Left renal pelvis (tissue), 4 donors: ENCODE data around the gene CDCP2. TPM values are rescaled to one million over a fixed set of nuclear protein-coding genes. Genes with fewer than 3 reads are reported as not detected.

Experiments
- DNase-seq, 4 donors: peaks; one replicate each; pipeline ENCODE4 v3.0.0-alpha.2; 2013; ENCODE audit warnings: low read depth in 4 of 4, low spot score in 3 of 4
- polyA plus RNA-seq, 4 donors: library from polyadenylated mRNA; unstranded; fragments of 120-200 nt; gene quantifications; one replicate each; pipeline ENCODE4 v1.2.1, GENCODE V29; 2013; ENCODE audit not compliant: insufficient read length in 4 of 4

CDCP2 gene
- polyA plus RNA-seq, 4 donors: 0.06 TPM; not detected in 3

DNA sequence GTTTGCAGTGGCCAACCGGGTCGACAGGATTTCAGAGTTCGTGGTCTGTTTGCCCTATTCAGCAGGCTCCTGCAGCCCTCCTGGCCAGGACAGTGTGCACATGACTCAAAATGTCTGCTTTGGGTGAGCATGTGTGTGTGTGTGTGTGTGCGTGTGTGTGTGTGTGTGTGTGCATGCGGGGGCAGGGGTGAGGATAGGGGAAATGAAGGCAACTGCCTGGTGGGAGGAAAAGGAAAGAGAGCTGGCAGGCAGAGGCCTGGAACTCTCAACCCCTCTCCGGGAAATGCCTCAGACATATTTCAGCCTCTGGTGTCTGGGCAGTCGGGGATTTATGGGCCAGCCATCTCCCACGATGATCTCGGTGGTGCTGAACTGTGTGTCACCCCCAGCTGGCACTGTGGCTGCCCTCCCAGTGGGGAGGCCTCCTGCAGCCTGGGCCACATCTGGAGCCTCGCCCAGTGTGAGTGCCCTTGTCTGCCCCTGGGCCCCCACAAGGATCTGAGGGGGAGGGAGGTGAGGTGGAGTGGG, 15.2 kb downstream of the CDCP2 start:
- no peak for DNase-seq

DNA sequence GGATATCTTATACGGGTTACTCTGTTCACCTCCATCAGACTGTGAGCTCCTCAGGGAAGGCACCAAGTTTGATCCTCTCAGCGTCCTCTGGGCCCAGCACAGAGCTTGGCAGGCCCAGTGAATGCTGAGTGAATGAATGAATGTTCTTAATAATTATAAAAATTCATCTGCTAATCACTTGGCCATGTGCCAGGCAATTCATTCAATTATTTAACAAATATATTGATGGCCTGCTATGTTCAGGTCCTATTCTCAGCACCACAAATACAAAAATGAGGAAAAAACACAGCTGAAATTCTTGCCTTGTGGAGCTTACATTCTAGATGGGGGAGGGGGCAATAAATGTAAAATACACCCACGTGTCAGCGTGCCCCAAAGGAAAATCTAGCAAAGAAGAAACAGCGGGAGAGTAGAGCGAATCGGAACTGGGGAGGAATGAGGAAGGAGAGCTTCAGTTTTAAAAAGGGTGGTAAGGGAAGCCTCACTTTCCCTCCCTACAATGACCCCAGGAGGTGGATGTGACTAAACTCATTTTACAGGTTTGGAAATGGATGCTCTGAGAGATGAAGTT, 15.8 kb downstream of the CDCP2 start:
- DNase-seq: no peak

GRCh38 chr1:54136269-54136896, 16.4 kb downstream of the CDCP2 start:
- no peak for DNase-seq

GRCh38 chr1:54135436-54136120, 17.2 kb downstream of the CDCP2 start:
- no peak for DNase-seq

DNA sequence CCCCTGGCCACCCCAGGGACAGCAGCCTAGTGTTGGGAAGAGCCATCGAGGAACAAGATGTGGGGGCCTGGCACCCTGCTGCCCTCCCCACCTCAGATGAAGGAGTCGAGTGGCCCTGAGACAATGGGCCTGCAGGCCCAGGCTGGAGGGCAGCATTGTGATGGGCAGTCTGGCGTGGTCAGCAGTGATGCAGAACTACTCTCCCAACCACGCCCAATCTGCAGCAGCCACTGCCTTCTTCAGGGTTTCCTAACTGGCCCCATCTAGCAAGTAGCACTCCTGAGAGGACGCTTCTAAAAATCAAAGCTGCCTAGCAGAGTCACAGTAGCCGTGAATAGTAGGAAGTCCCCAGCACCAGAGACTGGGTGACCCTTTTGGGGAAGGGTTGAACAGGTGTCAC, 18.5 kb downstream of the CDCP2 start:
- no peak for DNase-seq

GRCh38 chr1:54132495-54132894, 20.3 kb downstream of the CDCP2 start:
- DNase-seq: no peak

DNA sequence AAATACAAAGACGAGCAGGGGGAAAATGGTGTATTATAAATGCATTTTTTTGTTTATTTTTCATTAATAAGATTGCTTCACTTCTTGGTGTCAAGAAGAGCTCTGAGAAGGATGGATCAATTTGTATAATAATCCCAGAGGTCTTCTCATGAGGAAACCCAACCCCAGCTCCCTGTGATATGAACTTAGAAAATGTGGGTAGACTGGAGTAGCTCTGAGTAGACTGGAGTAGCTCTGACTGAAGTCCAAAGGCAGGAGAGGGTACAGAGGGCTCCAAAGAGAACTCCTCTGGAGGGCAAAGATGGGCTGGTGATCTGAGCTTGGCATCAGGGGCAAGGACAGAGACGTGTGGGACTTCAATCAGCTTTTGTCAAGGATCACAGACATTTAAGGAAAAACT, 21.4 kb downstream of the CDCP2 start:
- DNase-seq: no peak

DNA sequence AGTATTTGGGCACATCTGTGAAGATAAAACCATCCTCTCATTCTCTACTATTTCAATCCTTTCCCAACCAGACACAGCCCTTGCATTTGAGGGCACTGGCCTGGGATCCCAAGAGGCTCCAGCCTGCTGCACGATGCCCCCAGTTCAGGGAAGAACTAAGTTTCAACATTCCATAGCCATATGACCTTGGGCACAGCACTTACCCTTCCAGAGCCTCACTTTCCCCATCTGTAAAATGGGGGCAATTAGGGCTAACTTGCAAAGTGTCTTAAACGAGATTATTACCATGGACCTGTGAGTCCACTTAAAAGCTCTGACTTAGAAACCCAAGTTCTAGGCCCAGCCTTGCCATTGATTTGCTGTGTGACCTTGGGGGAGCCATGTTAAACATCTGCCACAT, 22.9 kb downstream of the CDCP2 start:
- DNase-seq: no peak

DNA sequence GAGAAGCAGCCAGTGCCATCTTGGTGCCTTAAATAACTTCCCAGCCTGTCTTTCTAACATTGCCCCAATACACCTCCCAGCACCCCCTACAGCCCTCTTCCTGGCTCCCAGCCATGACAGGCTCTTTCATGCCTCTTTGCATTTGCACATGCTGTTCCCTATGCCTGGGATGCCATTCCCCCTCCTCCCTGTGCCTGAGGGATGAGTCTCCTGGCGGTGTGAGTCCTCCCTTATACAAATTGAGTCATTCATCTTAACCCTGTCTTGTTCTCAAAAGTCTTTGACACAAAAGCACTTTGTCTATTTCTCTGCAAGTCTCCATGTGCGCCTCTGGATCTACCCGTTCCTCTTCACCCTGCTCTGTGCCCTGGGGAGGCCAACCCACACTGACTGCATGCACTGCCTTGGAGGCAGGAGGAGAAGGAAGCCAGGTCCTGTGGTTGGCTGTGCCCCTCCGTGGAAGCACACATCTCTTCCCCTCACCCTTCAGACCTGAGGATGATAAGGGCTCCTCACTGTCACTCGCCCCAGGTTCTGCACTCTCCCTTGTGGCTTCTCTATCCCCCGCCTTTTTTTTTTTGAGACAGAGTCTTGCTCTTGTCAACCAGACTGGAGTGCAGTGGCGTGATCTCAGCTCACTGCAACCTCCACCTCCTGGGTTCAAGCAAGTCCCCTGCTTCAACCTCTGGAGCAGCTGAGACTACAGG, 25.1 kb downstream of the CDCP2 start:
- no peak for DNase-seq

DNA sequence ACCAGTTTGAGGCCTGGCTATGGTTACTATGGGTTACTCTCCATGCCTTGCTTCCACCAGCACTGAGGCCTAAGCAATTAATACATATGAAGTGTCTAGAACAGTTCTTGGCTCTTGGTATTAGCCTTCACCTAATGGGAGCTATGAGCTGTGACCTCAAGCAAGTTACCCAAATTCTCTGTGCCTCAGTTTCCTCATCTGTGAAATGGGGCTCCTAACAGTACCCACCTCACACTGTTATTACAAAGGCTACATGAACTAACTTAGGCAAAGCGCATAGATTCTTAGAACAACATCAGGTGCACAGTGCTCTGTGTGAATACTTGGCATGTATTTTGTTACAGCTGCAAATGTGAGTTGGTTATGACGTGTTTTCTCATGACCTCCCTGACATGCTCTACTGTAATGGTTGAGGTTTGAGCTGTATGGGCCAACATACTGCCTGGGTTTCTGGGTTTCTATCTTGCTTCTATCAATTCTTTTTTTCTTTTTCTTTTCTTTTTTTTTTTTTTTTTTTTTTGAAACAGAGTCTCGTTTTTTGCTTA, 26.5 kb downstream of the CDCP2 start:
- no peak for DNase-seq

GRCh38 chr1:54125386-54126070, 27.3 kb downstream of the CDCP2 start:
- DNase-seq: no peak

DNA sequence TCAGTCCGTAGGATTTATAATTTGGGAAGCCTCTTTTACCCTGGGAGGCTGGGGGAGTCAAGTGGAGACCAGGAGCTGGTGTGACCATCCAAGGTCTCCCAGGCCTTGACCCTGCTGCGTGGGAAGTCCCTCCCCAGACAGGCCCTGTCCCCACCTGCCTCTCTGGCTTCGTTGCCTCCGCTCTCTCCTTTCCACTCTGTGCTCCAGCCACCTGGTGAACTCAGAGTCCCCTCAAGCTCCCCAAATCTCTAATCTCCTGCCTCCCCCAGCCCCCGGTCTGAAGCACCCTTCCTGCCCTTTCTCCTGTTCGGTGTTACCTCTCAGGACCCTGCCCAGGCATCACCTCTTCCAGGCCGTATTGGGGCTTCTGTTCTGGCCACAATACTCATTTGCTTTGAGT, 27.9 kb downstream of the CDCP2 start:
- DNase-seq: no peak

DNA sequence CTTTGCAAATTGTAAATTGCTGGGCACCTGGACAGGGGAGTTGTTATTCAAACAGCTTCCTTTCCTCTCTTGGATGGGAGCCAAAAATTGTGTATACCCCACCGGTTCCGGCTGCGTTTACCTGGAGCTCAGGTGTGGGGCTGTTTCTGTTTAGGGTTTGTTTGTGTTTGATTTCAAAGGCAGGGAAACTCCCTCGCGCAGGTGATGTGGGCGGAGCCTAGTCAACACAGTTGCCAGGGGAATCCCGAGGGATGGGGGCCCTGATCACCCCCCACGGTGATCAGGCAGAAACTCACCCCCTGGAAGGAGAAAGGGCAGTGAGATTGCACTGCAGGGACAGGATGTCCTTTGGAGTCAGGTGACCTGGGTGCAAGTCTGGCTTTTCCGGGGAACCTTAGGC, 28.3 kb downstream of the CDCP2 start:
- DNase-seq: no peak

GRCh38 chr1:54122992-54123391, 29.8 kb downstream of the CDCP2 start:
- no peak for DNase-seq

GRCh38 chr1:54122135-54122751, 30.6 kb downstream of the CDCP2 start:
- DNase-seq: no peak

- DNase-seq: peak in 3 of 4 donors; percentile 50 to 62 (median 53)
These were observed 31.2 kb downstream of the CDCP2 start for GRCh38 chr1:54121482-54122134.

- no peak for DNase-seq
These were observed 31.9 kb downstream of the CDCP2 start for GRCh38 chr1:54120698-54121481.

DNA sequence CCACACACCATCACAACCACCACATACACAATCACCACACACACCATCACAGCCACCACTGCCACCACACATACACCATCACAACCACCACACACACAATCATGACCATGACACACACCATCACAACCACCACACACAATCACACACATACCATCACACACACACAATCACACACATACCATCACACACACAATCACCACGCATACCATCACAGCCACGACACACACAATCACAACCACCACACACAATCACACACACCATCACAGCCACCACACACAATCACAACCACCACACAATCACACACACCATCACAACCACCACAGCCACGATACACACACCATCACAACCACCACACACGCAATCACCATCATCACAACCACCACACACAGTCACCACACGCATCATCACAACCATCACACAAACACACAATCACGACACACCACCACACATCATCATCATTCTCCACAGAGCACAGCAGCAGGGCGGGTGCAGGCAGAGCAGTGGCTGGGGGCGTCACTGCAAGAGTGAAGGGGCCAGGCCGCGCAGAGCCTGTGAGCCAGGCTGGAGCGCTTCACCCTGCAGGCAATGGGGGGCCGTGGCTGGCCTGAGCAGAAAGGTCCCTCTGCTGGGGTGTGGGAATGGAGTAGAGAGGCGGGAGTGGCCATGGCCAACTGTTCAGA, 32.6 kb downstream of the CDCP2 start:
- no peak for DNase-seq
